ENCODE measurements around the gene TGFB2. TPM values are rescaled to one million over a fixed set of nuclear protein-coding genes. Genes with fewer than 3 reads are reported as not detected.

The TGFB2 gene
- total RNA-seq, 1 experiment from 2014 or later, result 18.2 TPM

- DNase-seq (ENCODE audit: low read depth), result no peak
Observed at GRCh38 chr1:218461351-218461750, 116.2 kb downstream of the TGFB2 start.

GRCh38 chr1:218462116-218462515 is 117.0 kb downstream of the TGFB2 start:
- DNase-seq (ENCODE audit: low read depth), result no peak

DNA sequence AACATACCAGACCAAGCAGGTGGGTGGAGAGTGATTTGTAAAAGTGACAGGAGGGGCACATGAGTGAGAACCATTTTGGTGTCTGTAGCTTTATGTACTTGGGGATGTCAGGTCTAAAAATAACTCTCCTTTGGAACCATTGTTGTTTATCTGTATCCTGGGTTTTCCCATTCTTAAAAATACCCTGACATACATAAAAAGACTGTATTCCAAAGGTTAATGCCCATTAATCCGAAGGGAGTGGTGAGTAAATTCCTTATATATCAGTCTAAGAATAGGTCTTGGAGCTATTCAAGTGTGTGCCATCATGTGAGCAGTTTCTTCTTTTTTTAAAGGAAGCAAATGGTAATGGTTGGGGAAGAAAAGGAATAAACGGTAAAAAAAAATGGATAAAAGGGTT is 117.5 kb downstream of the TGFB2 start:
- no peak for DNase-seq (ENCODE audit: low read depth)

GRCh38 chr1:218463194-218464156 is 118.3 kb downstream of the TGFB2 start:
- peak; percentile 71 for DNase-seq (ENCODE audit: low read depth)

DNA sequence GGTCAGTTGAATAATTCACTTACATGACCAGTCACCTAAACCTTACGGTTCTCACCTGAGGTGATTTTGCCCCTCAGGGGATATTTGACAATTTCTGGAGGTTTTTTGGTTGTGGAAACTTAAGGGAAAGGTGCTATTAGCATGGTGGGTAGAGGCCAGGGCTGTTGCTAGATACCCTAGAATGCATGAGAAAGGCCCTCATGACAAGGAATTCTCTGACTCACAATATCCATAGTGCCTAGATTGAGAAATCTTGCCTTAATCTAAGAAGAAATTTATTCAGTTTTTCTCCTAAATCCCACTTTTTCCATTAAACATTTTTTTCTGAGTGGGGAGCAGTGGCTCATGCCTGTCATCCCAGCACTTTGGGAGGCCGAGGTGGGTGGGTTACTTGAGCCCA is 119.7 kb downstream of the TGFB2 start:
- DNase-seq (ENCODE audit: low read depth), result no peak

GRCh38 chr1:218466341-218467010 is 121.3 kb downstream of the TGFB2 start:
- no peak for DNase-seq (ENCODE audit: low read depth)

GRCh38 chr1:218467101-218468072 is 122.3 kb downstream of the TGFB2 start:
- peak; percentile 48 for DNase-seq (ENCODE audit: low read depth)

- DNase-seq (ENCODE audit: low read depth), result no peak
Observed at GRCh38 chr1:218468711-218469110, 123.6 kb downstream of the TGFB2 start.

GRCh38 chr1:218472885-218473284 is 127.7 kb downstream of the TGFB2 start:
- DNase-seq (ENCODE audit: low read depth), result no peak

- peak; percentile 57 for DNase-seq (ENCODE audit: low read depth)
Observed at GRCh38 chr1:218473522-218473921, 128.4 kb downstream of the TGFB2 start.

DNA sequence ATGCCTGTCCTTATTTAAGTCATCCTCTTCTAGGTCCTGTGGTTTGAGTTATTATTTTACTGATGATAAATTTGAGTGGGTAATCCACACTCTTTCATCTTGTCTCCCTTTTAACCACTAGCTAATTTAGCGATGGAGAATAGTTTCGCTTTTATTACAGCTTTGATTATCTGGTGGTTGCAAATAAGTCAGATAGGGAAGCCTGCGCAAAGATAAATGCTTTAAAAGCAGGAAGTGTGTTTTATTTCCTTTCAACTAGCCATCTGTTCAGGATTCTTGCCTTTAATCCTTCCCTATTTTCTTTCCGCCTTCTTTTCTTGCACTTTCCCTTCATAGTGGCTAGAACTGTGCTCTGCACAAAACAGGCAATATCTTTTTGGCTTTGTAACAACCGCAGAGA is 129.0 kb downstream of the TGFB2 start:
- no peak for DNase-seq (ENCODE audit: low read depth)

- no peak for DNase-seq (ENCODE audit: low read depth)
Observed at GRCh38 chr1:218475275-218475674, 130.1 kb downstream of the TGFB2 start.

DNA sequence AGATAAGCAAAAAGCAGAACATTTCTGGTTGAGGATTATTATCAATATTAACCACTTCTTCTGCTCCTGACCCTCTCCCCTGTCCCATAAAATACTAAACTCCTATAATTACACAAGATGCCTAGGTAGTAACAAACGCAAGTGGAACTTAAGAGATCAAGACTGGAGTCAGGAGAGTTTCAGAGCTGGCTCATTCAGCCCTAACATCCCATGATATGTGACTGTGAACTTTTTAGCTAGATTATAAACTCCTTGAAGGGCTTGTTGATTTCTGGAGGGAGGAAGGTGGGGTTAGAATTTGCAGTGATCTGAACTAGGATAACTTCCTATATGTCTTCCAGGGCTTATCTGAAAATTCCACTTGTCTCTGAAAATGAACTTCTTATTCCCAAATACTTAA is 130.6 kb downstream of the TGFB2 start:
- DNase-seq (ENCODE audit: low read depth), result no peak

GRCh38 chr1:218476385-218476784 is 131.2 kb downstream of the TGFB2 start:
- peak; percentile 48 for DNase-seq (ENCODE audit: low read depth)

- DNase-seq (ENCODE audit: low read depth), result no peak
Observed at GRCh38 chr1:218478336-218478735, 133.2 kb downstream of the TGFB2 start.

DNA sequence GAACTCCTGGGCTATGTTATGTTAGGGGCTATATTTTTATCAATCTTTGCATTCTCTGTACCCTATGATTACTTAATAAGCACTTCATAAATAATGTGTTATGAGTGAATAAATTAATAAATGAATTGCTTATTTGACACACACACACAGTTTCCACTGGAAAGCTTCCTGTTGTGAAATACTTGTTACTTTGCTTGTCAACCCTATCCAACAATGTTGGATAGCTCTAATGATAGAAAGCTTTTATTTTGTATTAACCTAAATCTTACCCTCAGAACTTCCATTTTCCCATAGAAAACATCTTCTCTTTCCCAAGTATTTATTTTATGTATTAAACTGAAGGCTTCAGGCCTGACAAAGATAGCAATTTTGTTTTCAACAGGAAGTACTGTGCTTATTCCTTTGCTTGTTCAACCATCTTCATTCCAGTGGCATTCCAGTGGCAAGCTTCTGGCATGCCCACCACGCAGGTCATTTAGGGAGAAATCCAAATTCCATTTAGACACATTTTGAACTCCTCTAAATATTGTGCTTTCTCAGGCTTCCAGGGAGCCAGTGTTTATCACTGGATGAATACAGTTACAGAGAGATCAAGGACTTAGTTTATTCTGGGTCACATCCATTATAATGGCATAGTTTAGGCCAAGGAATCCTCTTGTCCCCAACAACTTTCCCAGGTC is 134.4 kb downstream of the TGFB2 start:
- DNase-seq (ENCODE audit: low read depth), result peak; percentile 69

GRCh38 chr1:218480137-218480536 is 135.0 kb downstream of the TGFB2 start:
- peak; percentile 87 for DNase-seq (ENCODE audit: low read depth)

- DNase-seq (ENCODE audit: low read depth), result peak; percentile 58
Observed at GRCh38 chr1:218480588-218481099, 135.5 kb downstream of the TGFB2 start.

DNA sequence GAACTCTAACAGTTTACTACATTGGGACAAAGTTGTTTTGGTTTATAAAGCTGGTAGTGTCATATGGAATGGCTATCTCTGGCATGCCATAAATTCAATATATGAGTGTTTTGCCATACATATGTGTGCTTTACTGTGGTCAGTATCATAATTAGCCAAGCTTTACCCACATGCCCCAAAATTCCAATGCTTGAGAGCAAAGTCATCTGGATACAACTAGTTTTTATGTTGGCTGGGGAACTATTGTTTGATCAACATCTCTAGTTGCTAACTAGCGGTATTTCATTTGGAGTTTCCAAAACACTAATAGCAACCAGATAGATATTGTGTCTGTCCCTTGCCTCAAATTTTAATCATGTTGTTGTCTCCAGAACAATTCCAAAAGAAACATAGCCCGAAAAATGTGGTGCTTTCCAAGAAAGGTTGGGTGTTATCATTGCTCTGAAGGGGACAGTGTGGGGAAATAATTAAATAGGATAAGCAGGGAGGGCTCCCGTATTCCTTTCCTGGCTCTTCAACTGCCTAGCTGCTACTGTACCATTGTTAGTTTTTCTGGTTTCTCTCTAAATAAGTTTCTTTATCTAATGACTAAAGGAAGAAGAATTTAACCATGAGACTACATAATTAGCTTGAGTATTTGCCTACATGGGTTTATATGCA is 136.1 kb downstream of the TGFB2 start:
- peak; percentile 54 for DNase-seq (ENCODE audit: low read depth)

DNA sequence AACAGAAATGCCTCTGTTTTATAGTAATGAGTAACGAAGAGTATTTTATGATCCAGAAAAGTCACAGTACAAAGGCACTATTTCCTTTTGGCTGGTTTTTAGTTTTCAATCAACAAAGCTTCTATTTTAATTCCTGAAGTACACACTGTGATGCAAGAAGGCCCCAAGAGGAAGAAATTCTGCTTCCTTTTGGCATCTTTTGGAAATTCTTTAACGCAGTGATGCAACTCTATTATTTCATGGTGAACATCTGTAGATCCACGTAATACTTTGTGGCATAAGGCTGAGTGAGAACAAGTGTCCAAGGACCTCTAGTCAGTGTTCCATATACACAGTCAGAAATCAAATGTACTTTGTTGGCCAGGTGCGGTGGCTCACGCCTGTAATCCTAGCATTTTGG is 137.5 kb downstream of the TGFB2 start:
- no peak for DNase-seq (ENCODE audit: low read depth)
